HG03196 (cell line): ENCODE results near the gene ZNF556.
"Not testable (repeated sequence)": the region's sequence is repeated elsewhere in the genome, so short reads cannot be mapped to it uniquely, and the experiment has no call there.

Experiments used
- ATAC-seq: cut with Tn5 transposase; IDR thresholded peaks from one replicate; pipeline ENCODE4 v1.9.1; 2021; ENCODE audit not compliant: unreplicated experiment

Gene ZNF556

DNA sequence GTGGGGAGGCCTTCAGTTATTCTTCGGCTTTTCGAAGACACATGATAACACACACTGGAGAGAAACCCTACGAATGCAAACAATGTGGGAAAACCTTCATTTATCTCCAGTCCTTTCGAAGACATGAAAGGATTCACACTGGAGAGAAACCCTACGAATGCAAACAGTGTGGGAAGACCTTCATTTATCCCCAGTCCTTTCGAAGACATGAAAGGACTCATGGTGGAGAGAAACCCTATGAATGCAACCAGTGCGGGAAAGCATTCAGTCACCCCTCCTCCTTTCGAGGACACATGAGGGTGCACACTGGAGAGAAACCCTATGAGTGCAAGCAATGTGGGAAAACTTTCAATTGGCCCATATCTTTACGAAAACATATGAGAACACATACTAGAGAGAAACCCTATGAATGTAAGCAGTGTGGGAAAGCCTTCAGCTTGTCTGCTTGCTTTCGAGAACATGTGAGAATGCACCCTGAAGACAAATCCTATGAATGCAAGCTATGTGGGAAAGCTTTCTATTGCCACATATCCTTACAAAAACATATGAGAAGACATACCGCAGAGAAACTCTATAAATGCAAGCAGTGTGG is 14.0 kb upstream of the ZNF556 start:
- no peak for ATAC-seq

DNA sequence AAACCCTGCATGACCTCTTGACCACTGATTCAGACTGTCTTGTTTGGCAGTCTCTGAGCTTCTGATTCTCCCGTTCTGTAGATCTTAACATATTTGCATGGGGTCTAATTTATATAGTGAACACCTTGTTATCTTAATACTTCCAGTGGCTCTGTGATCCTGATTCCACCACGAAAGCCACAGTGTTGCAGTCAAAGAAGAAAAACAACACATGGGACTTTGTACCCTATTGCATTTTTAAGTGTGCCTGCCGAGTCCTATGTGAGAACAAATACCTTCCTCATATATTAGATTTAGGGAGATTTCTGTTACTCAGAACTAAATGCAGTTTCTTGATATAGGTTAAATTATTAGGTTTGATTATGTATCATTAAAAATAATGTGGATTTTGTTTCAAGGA is 12.3 kb upstream of the ZNF556 start:
- ATAC-seq = no peak

DNA sequence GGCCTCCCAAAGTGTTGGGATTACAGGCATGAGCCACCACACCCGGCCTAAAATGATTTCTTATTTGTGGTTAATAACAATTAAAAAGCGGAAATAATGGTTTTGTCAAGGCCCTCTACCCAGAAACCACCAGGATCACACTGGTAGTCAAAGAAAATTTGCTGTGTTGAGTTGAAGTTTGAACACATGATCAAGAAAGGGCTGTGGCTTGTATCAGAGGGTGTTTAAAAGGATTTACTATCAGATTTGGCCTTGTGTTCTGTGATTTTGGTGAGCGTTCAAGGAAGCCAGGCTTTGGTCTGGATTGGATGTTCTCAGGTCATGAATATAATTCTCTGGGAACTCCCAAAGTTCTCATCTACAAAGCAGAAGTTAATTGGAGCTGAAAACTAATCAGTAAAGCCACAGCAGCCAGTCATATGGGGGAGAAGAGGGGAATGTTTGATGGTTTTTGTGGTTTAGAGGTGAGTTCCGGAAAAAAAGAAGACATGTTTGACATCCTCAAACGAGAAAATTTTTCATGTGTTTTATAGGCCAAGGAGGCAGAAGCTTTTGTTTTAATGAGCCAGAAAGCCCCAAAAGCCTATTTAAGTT is 10.6 kb upstream of the ZNF556 start:
- no peak for ATAC-seq

DNA sequence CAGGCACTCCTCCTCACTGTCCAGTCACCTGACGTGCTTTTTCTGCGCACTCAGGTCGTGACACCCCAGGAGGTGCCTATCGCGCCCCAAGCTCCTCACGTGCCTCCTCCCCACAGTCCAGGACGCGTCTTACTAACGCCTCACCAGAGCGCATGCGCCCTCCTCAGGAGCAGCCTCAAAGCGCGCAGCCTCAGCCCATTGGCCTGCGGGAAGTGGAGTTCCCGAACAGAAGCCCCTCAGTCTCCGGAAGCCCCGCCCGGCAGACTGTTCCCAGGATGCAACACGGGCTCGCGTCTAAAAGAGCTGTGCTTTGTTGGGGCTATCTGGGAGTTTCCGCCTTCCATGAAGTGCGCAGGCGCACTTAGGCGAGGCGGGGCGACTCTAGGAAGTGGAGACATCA is 8.3 kb upstream of the ZNF556 start:
- ATAC-seq = no peak

DNA sequence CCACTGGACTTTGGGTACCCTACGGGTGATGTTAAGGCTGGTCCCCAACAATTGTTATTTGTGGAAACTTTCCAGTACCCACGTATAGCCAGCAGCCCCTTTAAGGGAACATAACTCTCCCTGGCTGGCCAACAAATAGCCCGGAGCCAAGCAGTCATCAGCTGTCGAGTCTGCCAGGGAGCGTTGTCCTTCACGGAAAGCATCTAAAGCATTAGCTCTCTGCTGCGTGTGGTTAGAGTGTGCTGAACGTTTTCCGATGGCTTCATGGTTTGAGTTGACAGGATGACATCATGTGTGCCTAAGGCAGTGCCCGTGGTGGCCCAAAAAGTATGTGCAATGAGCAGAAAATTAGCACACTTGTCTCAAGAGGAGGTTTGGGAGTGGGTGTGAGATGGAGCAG is 3.3 kb upstream of the ZNF556 start:
- no peak for ATAC-seq

DNA sequence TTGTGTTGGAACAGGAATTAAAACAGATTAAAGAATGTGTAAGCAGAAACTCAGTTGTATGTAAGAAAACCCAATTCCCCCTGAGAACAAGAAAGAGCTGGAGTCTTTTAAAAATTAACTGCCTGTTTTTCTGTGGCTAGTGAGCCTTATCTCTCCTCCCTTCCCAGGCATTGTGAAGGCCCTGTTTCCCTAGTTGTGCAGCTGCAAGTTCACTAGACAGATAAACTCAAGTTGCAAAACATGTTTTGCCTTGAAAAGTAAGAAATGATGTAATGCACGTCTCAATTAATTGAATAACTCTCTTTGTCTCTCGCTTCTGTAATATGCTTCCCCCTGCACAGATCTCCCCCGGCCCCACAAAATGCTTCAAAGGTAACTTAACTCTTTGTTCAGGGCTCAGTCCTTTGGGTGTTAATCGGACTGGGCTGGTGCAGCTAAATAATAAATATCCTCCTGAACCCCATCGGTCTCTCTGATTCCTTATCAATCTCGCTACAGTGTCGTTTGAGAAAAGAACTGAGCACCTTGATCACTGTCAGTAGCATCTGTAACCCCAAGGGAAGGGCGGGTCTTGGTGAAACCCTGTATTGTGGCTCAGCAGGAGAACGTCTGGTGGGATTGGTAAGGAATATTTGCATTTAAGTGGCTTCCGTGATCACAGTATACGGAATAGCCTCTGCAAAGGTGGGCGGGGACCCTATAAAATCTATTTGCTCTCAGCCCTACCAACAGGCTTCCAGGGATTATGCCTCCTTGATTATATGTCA is 1.6 kb upstream of the ZNF556 start:
- no peak for ATAC-seq

DNA sequence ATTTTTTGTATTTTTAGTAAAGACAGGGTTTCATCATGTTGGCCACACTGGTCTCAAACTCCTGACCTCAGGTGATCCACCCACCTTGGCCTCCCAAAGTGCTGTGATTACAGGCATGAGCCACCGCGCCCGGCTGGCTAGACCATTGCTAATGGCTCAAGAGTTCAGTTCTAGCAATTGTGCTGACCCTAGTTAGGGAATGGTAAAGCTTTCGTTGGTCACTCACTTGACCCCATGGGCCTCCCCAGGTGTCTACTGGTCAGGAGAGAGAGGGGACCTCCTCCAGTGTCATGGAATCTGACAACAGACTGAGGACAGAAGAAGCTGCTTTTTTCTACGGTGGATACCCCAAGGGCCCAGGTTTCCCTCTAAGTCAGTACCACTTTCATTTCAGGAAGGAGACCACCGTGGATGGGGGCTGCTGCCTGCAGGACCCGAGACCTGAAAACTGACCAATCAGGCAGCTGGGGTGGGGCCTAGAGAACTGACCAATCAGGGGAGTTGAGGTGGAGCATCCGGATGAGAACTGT is 575 bp upstream of the ZNF556 start:
- no peak for ATAC-seq

DNA sequence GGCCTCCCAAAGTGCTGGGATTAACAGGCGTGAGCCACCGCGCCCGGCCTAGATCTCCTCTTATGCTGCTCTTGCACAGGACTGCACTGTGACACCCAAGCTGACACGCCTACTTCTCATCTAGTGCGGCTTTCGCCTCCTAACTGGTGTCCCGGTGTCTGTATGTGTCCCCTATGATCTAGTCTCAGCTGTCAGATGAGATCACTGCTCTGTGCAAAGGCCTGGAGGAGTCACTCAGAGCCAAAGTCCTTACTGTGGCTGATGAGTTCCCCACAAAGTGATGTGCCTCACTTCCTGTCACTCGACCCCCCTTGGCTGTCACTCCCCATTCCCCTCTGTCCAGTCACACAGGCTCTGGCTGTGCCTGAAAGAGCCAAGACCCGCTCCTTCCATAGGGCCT is 2.5 kb downstream of the ZNF556 start:
- no peak for ATAC-seq

DNA sequence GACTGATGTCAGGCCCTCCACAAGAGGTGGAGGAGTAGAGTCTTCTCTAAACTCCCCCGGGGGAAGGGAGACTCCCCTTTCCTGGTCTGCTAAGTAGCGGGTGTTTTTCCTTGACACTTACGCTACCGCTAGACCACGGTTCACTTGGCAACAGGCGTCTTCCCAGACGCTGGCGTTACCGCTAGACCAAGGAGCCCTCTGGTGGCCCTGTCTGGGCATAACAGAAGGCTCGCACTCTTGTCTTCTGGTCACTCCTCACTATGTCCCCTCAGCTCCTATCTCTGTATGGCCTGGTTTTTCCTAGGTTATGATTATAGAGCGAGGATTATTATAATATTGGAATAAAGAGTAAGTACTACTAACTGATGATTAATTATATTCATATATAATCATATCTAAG is 5.0 kb downstream of the ZNF556 start:
- ATAC-seq = not testable (repeated sequence)

DNA sequence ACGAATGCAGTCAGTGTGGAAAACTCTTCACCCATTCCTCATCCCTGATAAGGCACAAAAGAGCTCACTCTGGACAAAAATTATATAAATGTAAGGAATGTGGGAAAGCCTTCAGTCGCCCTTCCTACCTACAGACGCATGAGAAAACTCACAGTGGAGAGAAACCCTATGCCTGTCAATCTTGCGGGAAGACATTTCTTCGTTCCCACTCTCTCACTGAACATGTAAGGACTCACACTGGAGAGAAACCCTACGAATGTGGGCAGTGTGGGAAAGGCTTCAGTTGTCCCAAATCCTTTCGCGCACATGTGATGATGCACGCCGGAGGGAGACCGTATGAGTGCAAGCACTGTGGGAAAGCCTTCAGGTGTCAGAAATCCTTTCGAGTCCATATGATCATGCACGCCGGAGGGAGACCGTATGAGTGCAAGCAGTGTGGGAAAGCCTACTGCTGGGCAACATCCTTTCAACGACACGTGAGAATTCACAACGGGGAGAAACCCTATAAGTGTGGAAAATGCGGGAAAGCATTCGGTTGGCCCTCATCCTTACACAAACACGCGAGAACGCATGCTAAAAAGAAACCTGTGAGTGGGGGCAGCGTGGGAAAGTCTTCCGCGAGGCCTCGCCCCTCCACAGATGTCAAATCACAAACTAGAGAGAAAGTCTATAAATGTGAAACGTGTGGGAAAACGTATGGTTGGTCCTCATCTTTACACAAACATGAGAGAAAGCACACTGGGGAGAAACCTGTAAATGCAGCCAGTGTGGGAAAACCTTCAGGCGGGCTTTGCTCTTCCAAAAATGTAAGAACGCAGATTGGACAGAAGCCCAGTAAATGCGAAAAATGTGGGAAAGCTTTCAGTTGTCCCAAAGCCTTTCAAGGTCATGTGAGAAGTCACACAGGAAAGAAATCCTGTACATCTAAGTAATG is 10.5 kb downstream of the ZNF556 start:
- ATAC-seq = no peak

DNA sequence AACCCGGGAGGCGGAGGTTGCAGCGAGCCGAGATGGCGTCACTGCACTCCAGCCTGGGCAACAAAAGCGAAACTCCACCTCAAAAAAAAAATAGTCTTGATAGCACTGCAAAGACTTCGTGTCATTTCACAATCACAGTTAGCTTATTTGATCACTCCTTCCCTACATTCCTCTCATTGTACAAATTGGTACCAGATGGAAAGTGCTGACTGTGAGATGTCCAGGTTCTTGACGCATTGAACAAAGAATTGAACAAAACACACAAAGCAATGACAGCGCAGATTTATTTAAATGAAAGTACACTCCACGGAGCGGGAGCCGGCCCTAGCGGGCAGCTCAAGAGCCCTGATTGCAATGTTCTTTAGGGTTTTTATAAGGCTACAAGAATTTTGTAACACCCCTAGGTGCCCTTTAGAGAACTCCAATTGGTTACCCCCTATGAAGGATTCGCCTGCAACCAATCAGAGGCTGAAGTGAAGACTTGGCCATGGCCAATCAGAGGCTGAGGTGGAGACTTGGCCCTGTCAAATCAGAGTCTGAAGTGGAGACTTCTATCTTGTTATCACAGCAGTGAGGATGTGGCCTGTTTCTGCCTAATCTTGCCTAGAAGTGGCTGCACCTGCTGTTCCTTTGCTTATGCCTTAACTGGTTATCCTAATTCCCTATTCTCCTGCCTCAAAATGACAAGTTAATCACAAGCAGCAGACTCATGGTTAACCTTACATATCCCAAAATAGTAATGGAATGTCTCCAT is 16.7 kb downstream of the ZNF556 start:
- no peak for ATAC-seq

DNA sequence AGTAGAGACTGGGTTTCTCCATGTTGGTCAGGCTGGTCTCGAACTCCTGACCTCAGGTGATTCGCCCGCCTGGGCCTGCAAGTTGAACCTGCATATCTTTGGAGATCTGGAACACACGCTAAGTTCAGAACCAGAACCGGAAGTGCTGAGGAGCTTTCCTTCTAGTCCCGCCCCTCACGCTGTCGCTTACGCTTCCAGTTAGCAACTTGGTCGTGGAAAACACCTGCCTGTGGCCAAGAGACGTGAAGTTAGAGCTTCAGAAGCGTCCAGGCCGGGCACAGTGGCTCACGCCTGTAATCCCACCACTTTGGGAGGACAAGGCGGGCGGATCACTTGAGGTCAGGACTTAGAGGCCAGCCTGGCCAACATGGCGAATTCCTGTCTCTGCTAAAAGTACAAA is 18.6 kb downstream of the ZNF556 start:
- ATAC-seq = no peak

DNA sequence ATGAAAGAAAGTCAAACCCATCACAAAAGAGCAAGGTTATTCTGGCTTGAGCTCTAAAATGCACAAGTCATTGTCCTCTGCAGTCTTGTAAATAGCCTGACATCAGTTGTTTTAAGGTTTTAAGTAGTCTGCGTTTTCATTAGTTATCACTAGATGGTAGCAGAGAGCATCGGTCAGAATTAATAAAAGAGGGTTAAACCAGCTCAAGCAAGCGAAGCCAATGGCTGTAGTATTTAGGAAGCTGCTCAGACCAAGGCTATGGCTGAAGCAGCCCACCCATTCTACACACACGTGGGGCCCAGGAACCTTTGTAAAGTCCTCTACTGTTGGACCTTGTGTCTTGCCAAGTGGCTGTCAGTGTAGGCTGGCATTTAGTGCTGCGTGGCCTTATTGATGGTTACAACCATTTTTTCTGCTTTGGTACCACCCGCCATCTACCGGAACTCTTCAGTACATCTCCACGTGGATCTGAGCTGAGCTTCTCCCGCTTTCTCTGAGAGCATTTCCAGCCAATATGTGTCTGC is 20.3 kb downstream of the ZNF556 start:
- no peak for ATAC-seq

DNA sequence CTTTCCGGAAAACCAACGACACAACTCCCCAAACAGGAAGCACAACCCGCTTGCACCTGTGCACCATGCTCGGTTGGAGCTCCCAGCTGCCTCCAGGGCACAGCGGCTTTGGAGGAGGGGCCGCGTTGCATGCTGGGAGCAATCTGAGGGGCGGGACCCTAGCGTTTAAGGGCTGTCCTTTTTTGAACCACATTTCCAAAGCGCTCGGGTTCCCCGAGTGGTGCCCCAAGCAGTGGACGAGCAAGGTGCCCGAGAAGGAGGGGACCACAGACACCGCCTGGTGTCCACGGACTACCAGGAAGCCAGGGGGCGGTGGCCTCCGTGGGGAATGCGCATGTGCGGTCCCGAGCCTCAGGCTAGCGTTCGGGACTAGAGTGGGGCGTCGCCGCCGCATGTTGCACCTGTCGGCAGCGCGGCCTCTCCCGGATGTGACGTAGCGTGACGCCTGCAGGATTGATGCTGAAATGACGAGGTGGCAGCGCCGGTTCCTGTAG is 21.6 kb downstream of the ZNF556 start:
- no peak for ATAC-seq

DNA sequence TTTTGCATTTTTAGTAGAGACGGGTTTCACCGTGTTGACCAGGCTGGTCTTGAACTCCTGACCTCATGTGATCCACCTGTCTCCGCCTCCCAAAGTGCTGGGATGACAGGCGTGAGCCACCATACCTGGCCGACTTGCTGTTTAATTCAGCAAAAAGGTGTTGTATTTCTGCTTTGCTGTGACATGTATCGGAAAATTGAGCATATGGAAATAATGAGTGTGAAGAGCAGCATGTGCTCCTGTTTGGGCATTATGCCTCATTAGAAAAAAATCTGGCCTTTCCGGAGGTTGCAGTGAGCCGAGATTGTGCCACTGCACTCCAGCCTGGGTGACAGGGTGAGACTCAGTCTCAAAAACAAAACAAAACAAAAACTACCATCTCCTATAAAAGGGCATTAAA is 23.4 kb downstream of the ZNF556 start:
- ATAC-seq = not testable (repeated sequence)

DNA sequence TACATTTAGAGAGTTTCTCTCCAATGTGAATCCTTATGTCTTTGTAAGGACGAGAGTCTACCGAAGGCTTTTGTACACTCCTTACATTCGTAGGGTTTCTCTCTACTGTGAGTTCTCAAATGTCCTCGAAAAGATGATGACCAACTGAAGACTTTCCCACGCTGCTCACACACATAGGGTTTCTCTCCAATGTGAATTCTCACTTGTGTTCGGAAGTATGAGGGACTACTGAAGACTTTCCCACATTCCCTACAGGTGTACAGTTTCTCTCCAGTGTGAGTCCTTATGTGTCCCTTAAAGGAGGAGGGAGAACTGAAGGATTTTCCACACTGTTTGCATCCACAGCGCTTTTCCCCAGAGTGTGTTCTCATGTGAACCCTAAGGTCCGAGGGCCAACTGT is 29.6 kb downstream of the ZNF556 start:
- ATAC-seq = no peak

DNA sequence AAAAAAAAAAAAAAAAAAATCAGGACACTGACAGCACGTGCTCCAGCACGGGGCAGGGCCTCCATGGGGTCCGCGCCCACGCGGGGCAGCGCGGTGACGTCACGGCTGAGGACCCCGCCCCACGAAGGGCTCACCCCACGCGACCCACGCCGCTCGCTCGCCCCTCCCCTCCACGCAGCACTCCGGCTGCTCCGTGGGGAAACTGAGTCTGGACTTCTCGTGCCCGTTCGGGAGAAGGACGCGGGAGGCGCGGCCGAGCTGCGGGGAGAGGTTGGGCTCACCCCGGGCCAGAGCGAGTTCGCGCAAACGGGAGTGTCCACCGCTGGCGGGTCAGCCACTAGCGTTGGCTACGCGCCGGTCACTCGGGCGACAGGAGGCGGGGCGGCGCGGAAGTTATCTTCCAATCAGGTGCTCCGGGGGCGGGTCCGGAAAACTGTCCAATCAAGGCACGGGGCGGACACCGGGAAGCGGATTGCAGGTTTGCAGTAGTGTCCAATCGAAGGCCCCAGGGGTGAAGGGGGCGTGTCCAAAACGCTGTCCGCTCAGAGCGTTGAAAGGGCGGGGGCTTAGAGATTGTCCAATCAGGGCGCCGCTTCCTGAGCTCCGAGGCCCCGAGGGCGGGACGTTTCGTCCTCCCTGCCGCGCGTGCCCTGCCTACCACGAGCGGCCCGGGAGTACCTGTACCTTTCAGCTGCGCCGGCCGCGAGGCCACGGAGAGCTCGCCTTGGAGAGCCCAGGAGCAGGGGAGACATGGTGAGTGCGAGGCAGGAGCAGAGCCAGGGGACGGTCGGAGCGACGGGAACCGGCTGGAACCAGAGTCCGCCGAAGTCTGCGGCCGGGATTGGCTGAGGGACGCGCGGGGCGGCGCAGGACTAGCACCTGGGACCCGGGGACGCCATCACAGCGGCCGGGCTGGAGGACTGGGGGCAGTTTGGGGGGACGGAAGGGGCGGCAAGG is 33.4 kb downstream of the ZNF556 start, which contains the start of gene ZNF57:
ZNF57 (plus strand) TSS at position 633 of the 957 bp plus-strand sequence; CDS start at position 751, 118 bp downstream.
- ATAC-seq = peak; percentile 91

DNA sequence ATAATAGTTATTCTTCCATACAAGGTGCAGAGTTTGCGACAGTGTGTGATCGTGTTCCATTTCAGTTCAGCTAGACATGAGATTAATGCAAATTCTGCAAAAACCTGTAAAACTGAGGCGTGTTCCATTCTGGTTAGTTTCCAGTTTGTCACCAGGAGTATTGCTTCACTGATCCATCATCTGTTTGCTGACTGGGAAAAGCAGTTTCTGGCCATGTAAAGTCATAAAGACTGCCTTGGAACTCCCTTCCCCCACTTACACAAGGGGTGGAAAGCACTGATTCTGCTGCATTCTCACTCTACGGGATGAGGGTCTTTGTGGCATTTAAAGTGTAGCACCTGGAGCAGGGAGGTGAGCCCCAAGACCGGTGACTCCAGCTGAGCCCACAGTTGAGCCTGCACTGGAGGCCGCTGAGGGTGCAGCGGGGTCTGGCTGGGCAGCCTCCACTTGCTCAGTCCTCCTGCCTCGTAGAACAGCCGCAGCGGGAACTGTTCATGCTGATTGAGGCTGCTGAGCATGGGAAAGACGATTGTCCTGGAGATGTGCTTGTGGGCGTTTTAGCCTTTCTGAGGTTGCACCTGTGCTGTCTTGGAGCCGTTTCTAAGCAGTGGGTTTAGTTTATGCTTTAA is 35.6 kb downstream of the ZNF556 start:
- ATAC-seq = no peak
